ENCODE results near the gene PRKCE. TPM values are rescaled to one million over a fixed set of nuclear protein-coding genes. Genes with fewer than 3 reads are reported as not detected.

Gene PRKCE
- total and polyA plus RNA-seq, 2 experiments from 2014 or later = 9.6 to 11.9 TPM

DNA sequence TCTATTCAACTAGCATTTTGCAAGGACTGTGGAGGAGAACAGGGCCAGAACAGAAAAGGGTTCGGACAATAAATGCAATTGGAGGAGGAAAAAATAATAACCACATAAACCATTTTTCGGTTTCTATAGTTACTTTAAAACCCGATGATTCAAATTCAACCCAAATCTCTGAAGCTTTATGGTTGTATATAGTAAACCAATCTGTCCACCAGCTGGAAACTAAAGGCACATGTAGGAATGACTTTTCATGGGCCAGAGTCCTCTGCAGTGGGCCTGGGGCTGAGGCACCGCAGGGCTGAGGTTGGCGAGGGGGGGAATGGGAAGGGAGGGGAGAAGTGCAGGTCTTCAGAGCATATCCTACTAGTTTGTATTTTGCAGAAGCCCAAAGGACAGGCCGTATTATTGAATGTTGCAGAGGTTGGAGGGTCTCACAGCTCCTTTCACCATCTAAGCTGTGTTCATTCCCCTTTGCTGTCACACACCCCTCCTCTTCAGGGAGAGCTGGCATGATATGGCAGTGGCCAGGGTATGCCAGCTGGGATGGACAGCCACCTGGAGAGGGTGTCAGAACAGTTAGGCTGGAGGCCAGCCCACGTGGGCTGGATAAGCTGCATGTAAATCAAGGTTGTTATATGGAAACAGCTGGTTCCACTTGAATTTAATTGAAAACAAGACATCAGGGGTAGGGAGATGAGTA is 267.1 kb downstream of the PRKCE start:
- H3K79me2 ChIP-seq = no peaks in the 10 kb centered on the region
- H4K20me1 ChIP-seq (ENCODE audit: insufficient read depth, poor library complexity, severe bottlenecking) = no peaks in the 10 kb centered on the region
- TF ChIP-seq EZH2phosphoT487 (IDR thresholded peaks at IDR 0.05; ENCODE audit: low read depth, severe bottlenecking, unreplicated experiment) (no peak), EZH2 (IDR thresholded peaks at IDR 0.05; ENCODE audit: borderline replicate concordance) (no peak)
- TF ChIP-seq, protein P1, sequence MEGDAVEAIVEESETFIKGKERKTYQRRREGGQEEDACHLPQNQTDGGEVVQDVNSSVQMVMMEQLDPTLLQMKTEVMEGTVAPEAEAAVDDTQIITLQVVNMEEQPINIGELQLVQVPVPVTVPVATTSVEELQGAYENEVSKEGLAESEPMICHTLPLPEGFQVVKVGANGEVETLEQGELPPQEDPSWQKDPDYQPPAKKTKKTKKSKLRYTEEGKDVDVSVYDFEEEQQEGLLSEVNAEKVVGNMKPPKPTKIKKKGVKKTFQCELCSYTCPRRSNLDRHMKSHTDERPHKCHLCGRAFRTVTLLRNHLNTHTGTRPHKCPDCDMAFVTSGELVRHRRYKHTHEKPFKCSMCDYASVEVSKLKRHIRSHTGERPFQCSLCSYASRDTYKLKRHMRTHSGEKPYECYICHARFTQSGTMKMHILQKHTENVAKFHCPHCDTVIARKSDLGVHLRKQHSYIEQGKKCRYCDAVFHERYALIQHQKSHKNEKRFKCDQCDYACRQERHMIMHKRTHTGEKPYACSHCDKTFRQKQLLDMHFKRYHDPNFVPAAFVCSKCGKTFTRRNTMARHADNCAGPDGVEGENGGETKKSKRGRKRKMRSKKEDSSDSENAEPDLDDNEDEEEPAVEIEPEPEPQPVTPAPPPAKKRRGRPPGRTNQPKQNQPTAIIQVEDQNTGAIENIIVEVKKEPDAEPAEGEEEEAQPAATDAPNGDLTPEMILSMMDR (IDR thresholded peaks at IDR 0.05; ENCODE audit: poor library complexity) = no peak
- H3K27me3 ChIP-seq = no peaks in the 10 kb centered on the region
- peaks cover 17% of the 10 kb centered on the region for H3K4me1 ChIP-seq (ENCODE audit: insufficient read depth)
- 87% methylated on average over 7 of the region's 7 CpGs for WGBS (ENCODE audit: low lambda C conversion rate, missing lambda C conversion rate)
- no peak overlapping the region for H3K4me3 ChIP-seq
- no peaks in the 10 kb centered on the region for H3K9me3 ChIP-seq (ENCODE audit: low read depth)
- H3K27ac ChIP-seq = no peak overlapping the region
- no peak overlapping the region for H3K4me2 ChIP-seq
- no peak overlapping the region for H2AFZ ChIP-seq
- no peaks in the 10 kb centered on the region for H3K9me2 ChIP-seq (replicated peaks; ENCODE audit: insufficient read depth)
- H3K36me3 ChIP-seq (replicated peaks; ENCODE audit: insufficient read depth, low read depth) = no peaks in the 10 kb centered on the region
- no peak for DNase-seq (ENCODE audit: low spot score)

DNA sequence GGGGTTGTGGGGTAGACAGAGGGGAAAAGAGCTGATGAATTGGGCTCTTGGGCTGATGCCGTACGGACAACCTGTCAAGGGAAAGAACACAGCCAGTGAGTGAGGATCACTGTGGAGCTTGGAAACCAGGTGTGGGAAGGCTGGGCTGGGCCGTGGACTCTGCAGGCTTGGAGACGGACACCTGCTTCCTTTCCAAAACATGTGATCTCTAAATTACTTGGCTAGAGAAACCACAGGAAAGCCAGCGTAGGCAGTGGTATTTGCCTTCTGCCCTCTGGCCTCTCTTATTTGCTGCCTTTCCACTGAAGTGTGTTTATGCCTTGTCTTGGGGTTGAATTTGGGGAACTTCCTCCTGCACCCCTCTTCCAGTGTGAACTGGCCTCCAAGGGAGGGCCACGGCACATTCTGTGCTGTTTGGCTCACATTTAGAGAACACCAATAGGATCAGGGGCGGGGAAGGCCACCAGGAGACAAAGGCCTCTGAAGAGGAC is 267.7 kb downstream of the PRKCE start:
- no peak overlapping the region for H2AFZ ChIP-seq
- H3K9me3 ChIP-seq (ENCODE audit: low read depth) = no peaks in the 10 kb centered on the region
- no peaks in the 10 kb centered on the region for H3K9me2 ChIP-seq (replicated peaks; ENCODE audit: insufficient read depth)
- H3K27ac ChIP-seq = no peak overlapping the region
- DNase-seq (ENCODE audit: low spot score) = no peak
- H3K4me1 ChIP-seq (ENCODE audit: insufficient read depth) = peaks cover 17% of the 10 kb centered on the region
- no peaks in the 10 kb centered on the region for H3K79me2 ChIP-seq
- no peak overlapping the region for H3K4me2 ChIP-seq
- no peak overlapping the region for H3K4me3 ChIP-seq
- 76% methylated on average over 7 of the region's 7 CpGs for WGBS (ENCODE audit: low lambda C conversion rate, missing lambda C conversion rate)
- H3K27me3 ChIP-seq = no peaks in the 10 kb centered on the region
- TF ChIP-seq, protein P1 (IDR thresholded peaks at IDR 0.05; ENCODE audit: poor library complexity) = no peak
- TF ChIP-seq EZH2phosphoT487 (IDR thresholded peaks at IDR 0.05; ENCODE audit: low read depth, severe bottlenecking, unreplicated experiment) = no peak
- TF ChIP-seq EZH2 (IDR thresholded peaks at IDR 0.05; ENCODE audit: borderline replicate concordance) = no peak
- no peaks in the 10 kb centered on the region for H3K36me3 ChIP-seq (replicated peaks; ENCODE audit: insufficient read depth, low read depth)
- no peaks in the 10 kb centered on the region for H4K20me1 ChIP-seq (ENCODE audit: insufficient read depth, poor library complexity, severe bottlenecking)

DNA sequence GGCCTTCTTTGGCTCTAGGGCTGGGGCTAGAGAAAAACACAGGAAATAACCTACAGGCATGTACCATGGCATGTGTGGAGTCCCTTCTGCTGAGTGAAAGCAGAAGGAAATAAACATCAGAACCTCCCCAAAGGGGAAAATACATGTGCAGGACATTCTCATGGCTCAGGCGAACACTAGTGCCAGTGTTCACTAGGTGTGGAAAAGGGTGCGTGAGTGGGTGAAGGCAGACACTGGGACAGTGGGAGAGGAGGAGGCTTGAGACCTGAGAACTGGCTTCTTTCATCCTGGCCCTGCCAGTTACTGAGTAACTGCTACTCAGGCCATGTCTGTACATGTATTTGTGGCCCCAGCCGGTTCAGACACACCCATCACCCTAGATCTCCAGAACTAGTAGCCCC is 268.2 kb downstream of the PRKCE start:
- H3K4me3 ChIP-seq = no peak overlapping the region
- H3K9me2 ChIP-seq (replicated peaks; ENCODE audit: insufficient read depth) = no peaks in the 10 kb centered on the region
- no peak overlapping the region for H3K4me2 ChIP-seq
- H2AFZ ChIP-seq = no peak overlapping the region
- no peaks in the 10 kb centered on the region for H3K27me3 ChIP-seq
- no peaks in the 10 kb centered on the region for H3K79me2 ChIP-seq
- no peaks in the 10 kb centered on the region for H4K20me1 ChIP-seq (ENCODE audit: insufficient read depth, poor library complexity, severe bottlenecking)
- WGBS (ENCODE audit: low lambda C conversion rate, missing lambda C conversion rate) = 82% methylated on average over 3 of the region's 3 CpGs
- TF ChIP-seq, protein P1 (IDR thresholded peaks at IDR 0.05; ENCODE audit: poor library complexity) = no peak
- TF ChIP-seq EZH2 (IDR thresholded peaks at IDR 0.05; ENCODE audit: borderline replicate concordance) (no peak), EZH2phosphoT487 (IDR thresholded peaks at IDR 0.05; ENCODE audit: low read depth, severe bottlenecking, unreplicated experiment) (no peak)
- DNase-seq (ENCODE audit: low spot score) = no peak
- no peaks in the 10 kb centered on the region for H3K9me3 ChIP-seq (ENCODE audit: low read depth)
- H3K4me1 ChIP-seq (ENCODE audit: insufficient read depth) = peaks cover 17% of the 10 kb centered on the region
- H3K36me3 ChIP-seq (replicated peaks; ENCODE audit: insufficient read depth, low read depth) = no peaks in the 10 kb centered on the region
- H3K27ac ChIP-seq = no peak overlapping the region
